Hepatocyte (in vitro differentiated cells): ENCODE data around the gene STUB1. TPM values are rescaled to one million over a fixed set of nuclear protein-coding genes. Genes with fewer than 3 reads are reported as not detected.
A peak's percentile ranks its signal among the peaks of the same experiment; 100 is the strongest.

ENCODE experiments used
- DNase-seq: peaks from one replicate; pipeline ENCODE4 v3.0.0-alpha.2; 2016; ENCODE audit warnings: low spot score
- H2AFZ ChIP-seq: fragments of 200-600 bp; sonication (generic); 2 replicates; pipeline ENCODE4 v1.6.0; 2016; ENCODE audit warnings: antibody characterized with exemption, mild to moderate bottlenecking
- H3K27ac ChIP-seq: fragments of 200-600 bp; sonication (generic); 2 replicates; pipeline ENCODE4 v1.5.1; 2016; ENCODE audit warnings: mild to moderate bottlenecking
- H3K27me3 ChIP-seq: fragments of 200-600 bp; sonication (generic); 2 replicates; pipeline ENCODE4 v1.6.1; 2016
- H3K36me3 ChIP-seq: fragments of 200-600 bp; sonication (generic); replicated peaks from 2 replicates; pipeline ENCODE4 v1.5.1; 2016; ENCODE audit warnings: low read depth; ENCODE audit not compliant: insufficient read depth
- H3K4me1 ChIP-seq: fragments of 200-600 bp; sonication (generic); 2 replicates; pipeline ENCODE4 v1.5.1; 2016; ENCODE audit warnings: mild to moderate bottlenecking, moderate library complexity; ENCODE audit not compliant: insufficient read depth
- H3K4me2 ChIP-seq: fragments of 200-600 bp; sonication (generic); 2 replicates; pipeline ENCODE4 v1.6.0; 2016
- H3K4me3 ChIP-seq: fragments of 200-600 bp; sonication (generic); 2 replicates; pipeline ENCODE4 v1.5.1; 2016; ENCODE audit warnings: mild to moderate bottlenecking
- H3K79me2 ChIP-seq: fragments of 200-600 bp; sonication (generic); 2 replicates; pipeline ENCODE4 v1.6.0; 2017; ENCODE audit warnings: mild to moderate bottlenecking
- H3K9me2 ChIP-seq: fragments of 200-600 bp; sonication (generic); replicated peaks from 2 replicates; pipeline ENCODE4 v1.6.0; 2017; ENCODE audit warnings: mild to moderate bottlenecking; ENCODE audit not compliant: insufficient read depth
- H3K9me3 ChIP-seq: fragments of 200-600 bp; sonication (generic); 2 replicates; pipeline ENCODE4 v1.5.1; 2016; ENCODE audit warnings: low read depth, mild to moderate bottlenecking
- H4K20me1 ChIP-seq: fragments of 200-600 bp; sonication (generic); 2 replicates; pipeline ENCODE4 v1.6.0; 2016; ENCODE audit warnings: mild to moderate bottlenecking; ENCODE audit not compliant: insufficient read depth, poor library complexity, severe bottlenecking
- EZH2 ChIP-seq: fragments of 200-600 bp; sonication (generic); IDR thresholded peaks from 2 replicates; pipeline ENCODE4 v1.6.1; 2016; ENCODE audit warnings: antibody characterized with exemption, mild to moderate bottlenecking, borderline replicate concordance
- EZH2phosphoT487 ChIP-seq: fragments of 200-600 bp; sonication (generic); IDR thresholded peaks from one replicate; pipeline ENCODE4 v1.6.1; 2018; ENCODE audit warnings: antibody characterized with exemption, mild to moderate bottlenecking, low read depth, moderate library complexity; ENCODE audit not compliant: unreplicated experiment, severe bottlenecking
- WGBS: methylation state at CpG from one replicate; pipeline ENCODE4 v1.1.6; 2016; ENCODE audit warnings: low lambda C conversion rate; ENCODE audit errors: missing lambda C conversion rate; 5-methylcytosine and 5-hydroxymethylcytosine counted together
- polyA plus RNA-seq: library from polyadenylated mRNA; unstranded; fragments of >200 nt; fragmentation: Nextera tagmentation; extraction: Ambion mirVana; gene quantifications from 2 replicates; pipeline ENCODE4 v1.2.1, GENCODE V29; 2016
- total RNA-seq: library from RNA; depleted of rRNA; stranded (reverse); fragments of >200 nt; gene quantifications from 2 replicates; pipeline ENCODE4 v1.2.3, GENCODE V29; 2014
- TF ChIP-seq, protein P1 (sequence below): fragments of 200-600 bp; sonication (generic); IDR thresholded peaks from 2 replicates; pipeline ENCODE4 v1.5.1; 2016; ENCODE audit warnings: antibody characterized with exemption, mild to moderate bottlenecking; ENCODE audit not compliant: poor library complexity

STUB1 gene
- total and polyA plus RNA-seq, 2 experiments from 2014 or later = 116 to 249 TPM

DNA sequence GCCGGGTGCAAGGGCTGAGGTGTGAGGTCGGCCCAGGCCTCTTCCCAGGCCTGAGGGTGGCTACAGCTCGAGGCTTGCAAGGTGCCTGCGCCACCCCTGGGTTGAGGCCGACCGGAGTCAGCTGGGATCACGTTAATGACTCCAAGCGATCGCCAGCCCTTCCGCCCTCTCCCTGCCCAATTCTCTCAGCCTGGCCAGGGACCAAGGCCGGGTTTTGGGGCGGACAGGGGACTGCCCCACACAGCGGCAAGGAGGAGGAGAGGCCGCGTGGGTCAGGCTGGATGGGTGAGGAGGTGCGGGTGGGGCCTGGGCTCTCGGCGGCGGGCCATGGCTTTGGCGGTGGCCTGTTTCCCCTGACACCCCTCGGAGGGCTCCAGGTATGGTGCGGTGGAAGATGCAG, 13.2 kb downstream of the STUB1 start:
- no peaks in the 10 kb centered on the region for H3K9me3 ChIP-seq
- no peaks in the 10 kb centered on the region for H3K36me3 ChIP-seq
- DNase-seq = no peak
- H3K27ac ChIP-seq = no peak overlapping the region
- peaks cover 16% of the 10 kb centered on the region for H3K79me2 ChIP-seq
- H4K20me1 ChIP-seq = no peaks in the 10 kb centered on the region
- H3K4me2 ChIP-seq = no peak overlapping the region
- H3K4me3 ChIP-seq = no peak overlapping the region
- peaks cover 12% of the 10 kb centered on the region for H3K4me1 ChIP-seq
- H2AFZ ChIP-seq = no peak overlapping the region
- H3K27me3 ChIP-seq = peaks cover 50% of the 10 kb centered on the region
- no peaks in the 10 kb centered on the region for H3K9me2 ChIP-seq
- TF ChIP-seq, protein P1, sequence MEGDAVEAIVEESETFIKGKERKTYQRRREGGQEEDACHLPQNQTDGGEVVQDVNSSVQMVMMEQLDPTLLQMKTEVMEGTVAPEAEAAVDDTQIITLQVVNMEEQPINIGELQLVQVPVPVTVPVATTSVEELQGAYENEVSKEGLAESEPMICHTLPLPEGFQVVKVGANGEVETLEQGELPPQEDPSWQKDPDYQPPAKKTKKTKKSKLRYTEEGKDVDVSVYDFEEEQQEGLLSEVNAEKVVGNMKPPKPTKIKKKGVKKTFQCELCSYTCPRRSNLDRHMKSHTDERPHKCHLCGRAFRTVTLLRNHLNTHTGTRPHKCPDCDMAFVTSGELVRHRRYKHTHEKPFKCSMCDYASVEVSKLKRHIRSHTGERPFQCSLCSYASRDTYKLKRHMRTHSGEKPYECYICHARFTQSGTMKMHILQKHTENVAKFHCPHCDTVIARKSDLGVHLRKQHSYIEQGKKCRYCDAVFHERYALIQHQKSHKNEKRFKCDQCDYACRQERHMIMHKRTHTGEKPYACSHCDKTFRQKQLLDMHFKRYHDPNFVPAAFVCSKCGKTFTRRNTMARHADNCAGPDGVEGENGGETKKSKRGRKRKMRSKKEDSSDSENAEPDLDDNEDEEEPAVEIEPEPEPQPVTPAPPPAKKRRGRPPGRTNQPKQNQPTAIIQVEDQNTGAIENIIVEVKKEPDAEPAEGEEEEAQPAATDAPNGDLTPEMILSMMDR = no peak
- no peak for TF ChIP-seq EZH2phosphoT487
- TF ChIP-seq EZH2 = no peak
- WGBS = 52% methylated on average over 22 of the region's 22 CpGs

DNA sequence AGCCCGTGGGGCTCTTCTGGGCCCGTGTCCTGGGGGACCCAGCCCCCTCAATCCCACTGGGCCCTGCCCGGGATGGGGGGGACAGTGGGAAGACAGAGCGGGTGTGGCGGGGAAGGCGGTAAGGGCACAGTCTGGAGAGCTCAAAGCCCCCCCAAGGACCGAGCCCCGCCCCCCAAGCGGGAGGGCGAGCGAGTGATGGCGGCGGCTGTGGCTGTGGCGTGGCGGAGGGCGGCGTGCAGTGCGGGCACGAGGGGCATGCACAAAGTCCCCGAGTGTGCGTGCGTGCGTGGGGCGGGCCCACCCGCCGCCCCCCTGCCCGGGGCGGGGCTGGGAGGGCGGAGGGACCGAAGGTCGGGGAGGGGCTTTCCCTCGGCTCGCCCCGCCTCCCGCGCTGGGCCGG, 13.6 kb downstream of the STUB1 start:
- peaks cover 54% of the 10 kb centered on the region for H3K27me3 ChIP-seq
- WGBS = 18% methylated on average over 2 of the region's 37 CpGs

DNA sequence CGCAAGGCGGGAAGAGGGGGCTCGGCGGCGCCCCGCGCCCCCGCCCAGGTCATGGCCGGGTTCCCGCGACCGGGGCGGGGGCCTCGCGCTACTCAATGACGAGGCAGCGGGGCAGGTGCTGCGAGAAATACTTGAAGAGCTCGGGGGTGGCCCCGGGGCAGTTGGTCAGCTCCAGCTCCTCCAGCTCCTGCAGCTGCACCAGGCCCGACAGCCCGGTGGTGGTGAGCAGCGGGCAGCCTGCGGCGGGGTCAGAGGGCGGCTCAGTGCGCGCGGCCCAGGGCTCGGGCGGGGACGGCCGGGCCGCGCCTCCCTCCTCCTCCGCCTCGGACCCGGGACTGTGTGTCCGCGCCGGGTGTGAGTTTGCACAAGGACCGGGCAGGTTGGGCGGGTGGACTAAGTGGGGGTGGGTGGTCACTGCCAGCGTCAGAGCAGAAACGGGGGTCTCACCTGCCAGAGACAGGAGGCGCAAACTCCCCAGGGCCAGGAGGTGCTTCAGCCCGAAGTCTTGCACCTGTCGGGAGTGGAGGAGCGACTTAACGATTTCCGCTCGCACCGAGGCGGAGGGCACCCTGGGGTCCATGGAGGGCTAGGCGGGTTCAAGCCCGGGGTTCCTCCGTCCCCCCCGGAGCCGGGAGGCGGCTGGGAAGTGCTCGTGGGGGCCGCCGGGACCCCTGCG, 14.1 kb downstream of the STUB1 start:
- Histone ChIP-seq H3K4me2 (peak overlapping the region; percentile 67), H2AFZ (no peak overlapping the region), H3K79me2 (peaks cover 8% of the 10 kb centered on the region), H3K27me3 (peaks cover 60% of the 10 kb centered on the region), H3K36me3 (no peaks in the 10 kb centered on the region), H3K9me2 (no peaks in the 10 kb centered on the region), H4K20me1 (no peaks in the 10 kb centered on the region), H3K9me3 (no peaks in the 10 kb centered on the region), H3K27ac (no peak overlapping the region), H3K4me3 (no peak overlapping the region), H3K4me1 (peaks cover 9% of the 10 kb centered on the region)
- DNase-seq = no peak
- TF ChIP-seq, protein P1 = no peak
- TF ChIP-seq EZH2 (peak; percentile 76), EZH2phosphoT487 (no peak)
- 7% methylated on average over 33 of the region's 64 CpGs for WGBS

More for the DNA sequence above, 13.6 kb downstream of the STUB1 start:
- no peaks in the 10 kb centered on the region for H4K20me1 ChIP-seq
- H3K79me2 ChIP-seq = peaks cover 13% of the 10 kb centered on the region
- no peak overlapping the region for H2AFZ ChIP-seq
- no peaks in the 10 kb centered on the region for H3K9me3 ChIP-seq
- peaks cover 12% of the 10 kb centered on the region for H3K4me1 ChIP-seq
- no peak for DNase-seq
- H3K4me3 ChIP-seq = no peak overlapping the region
- H3K9me2 ChIP-seq = no peaks in the 10 kb centered on the region
- peak overlapping the region; percentile 67 for H3K4me2 ChIP-seq
- no peaks in the 10 kb centered on the region for H3K36me3 ChIP-seq
- TF ChIP-seq EZH2phosphoT487 (peak; percentile 37), EZH2 (no peak)
- no peak overlapping the region for H3K27ac ChIP-seq

DNA sequence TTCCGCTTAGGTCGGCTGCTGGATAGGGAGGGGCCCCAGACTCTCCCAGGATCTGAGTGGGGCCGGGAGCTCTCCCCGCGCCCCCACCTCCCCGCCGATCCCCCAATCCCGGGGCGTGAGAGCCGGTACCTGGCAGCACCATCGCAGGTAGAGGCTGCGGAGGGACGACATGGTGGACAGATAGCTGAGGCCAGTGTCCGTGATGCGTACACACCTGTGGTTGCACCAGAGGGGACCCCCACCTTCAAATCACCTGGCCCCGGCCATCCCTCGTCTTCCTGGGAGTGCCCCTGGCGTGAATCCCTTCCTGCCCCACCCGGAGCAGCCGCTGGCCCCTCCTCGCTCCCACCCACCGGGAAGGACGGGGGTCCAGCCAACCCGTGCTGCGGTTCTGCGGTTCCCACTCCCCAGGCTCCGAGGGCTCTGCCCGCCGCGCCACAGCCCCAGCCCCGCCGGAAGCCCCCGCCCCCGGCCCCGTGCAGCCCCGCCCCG, 14.7 kb downstream of the STUB1 start:
- no peak for DNase-seq
- H3K36me3 ChIP-seq = no peaks in the 10 kb centered on the region
- H3K4me2 ChIP-seq = peak overlapping the region; percentile 67
- 3% methylated on average over 15 of the region's 37 CpGs for WGBS
- no peaks in the 10 kb centered on the region for H3K9me2 ChIP-seq
- H3K4me1 ChIP-seq = peaks cover 4% of the 10 kb centered on the region
- no peaks in the 10 kb centered on the region for H4K20me1 ChIP-seq
- H3K27ac ChIP-seq = no peak overlapping the region
- no peak overlapping the region for H2AFZ ChIP-seq
- TF ChIP-seq EZH2 = peak; percentile 25
- TF ChIP-seq, protein P1 = no peak
- TF ChIP-seq EZH2phosphoT487 = no peak
- no peak overlapping the region for H3K4me3 ChIP-seq
- H3K27me3 ChIP-seq = peaks cover 66% of the 10 kb centered on the region
- no peaks in the 10 kb centered on the region for H3K9me3 ChIP-seq
- peaks cover 2% of the 10 kb centered on the region for H3K79me2 ChIP-seq
